Stomach (tissue), 4 donors: ENCODE data around the gene UMPS.

Experiments
- POLR2A ChIP-seq, 4 donors: fragments of 450-650 bp; IDR thresholded peaks; one replicate each; pipeline ENCODE4 v1.6.1; 2016; ENCODE audit warnings: antibody characterized with exemption in 4 of 4, control low read depth in 2 of 4, mild to moderate bottlenecking in 1 of 4, moderate library complexity in 1 of 4
- POLR2AphosphoS5 ChIP-seq, 3 donors: sonication (generic); formaldehyde crosslinking; IDR thresholded peaks; one replicate each; pipeline ENCODE4 v1.6.1; 2016; ENCODE audit warnings: antibody characterized with exemption in 3 of 3
- TF ChIP-seq, protein P1 (sequence below), 7 experiments: fragments of 450-650 bp in 4 of 7; fragments of 200-600 bp in 3 of 7; sonication (generic) in 3 of 7; IDR thresholded peaks; one replicate each; pipeline ENCODE4 v1.5.1; 2016 to 2019; ENCODE audit warnings: antibody characterized with exemption in 7 of 7, control low read depth in 2 of 7, mild to moderate bottlenecking in 1 of 7

DNA sequence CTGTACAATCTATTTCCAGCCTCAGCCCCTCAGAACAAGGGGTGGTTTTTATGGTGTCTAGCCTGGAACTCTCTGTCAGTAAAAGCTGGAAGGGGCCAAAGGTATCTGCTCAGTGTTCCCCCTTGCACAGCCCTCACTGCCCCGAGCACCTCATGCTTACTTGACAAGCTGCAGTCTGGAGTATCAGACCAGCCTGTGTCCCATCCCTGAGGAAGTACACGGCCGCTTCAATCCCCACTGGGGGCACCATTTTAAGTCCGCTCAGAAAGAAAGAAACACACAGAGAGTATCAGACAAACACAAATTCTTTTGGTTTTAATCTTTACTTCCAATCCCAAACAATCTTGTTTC, 32.4 kb downstream of the UMPS start:
- TF ChIP-seq, protein P1, sequence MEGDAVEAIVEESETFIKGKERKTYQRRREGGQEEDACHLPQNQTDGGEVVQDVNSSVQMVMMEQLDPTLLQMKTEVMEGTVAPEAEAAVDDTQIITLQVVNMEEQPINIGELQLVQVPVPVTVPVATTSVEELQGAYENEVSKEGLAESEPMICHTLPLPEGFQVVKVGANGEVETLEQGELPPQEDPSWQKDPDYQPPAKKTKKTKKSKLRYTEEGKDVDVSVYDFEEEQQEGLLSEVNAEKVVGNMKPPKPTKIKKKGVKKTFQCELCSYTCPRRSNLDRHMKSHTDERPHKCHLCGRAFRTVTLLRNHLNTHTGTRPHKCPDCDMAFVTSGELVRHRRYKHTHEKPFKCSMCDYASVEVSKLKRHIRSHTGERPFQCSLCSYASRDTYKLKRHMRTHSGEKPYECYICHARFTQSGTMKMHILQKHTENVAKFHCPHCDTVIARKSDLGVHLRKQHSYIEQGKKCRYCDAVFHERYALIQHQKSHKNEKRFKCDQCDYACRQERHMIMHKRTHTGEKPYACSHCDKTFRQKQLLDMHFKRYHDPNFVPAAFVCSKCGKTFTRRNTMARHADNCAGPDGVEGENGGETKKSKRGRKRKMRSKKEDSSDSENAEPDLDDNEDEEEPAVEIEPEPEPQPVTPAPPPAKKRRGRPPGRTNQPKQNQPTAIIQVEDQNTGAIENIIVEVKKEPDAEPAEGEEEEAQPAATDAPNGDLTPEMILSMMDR (IDR thresholded peaks at IDR 0.05) = no peak
- TF ChIP-seq POLR2A (IDR thresholded peaks at IDR 0.05) (no peak), POLR2AphosphoS5 (IDR thresholded peaks at IDR 0.05) (no peak)
